GM23338 (cell line): ENCODE results near the gene UNC13A. TPM values are rescaled to one million over a fixed set of nuclear protein-coding genes. Genes with fewer than 3 reads are reported as not detected.

Source experiments
- ATAC-seq: fragments of 200-7000 bp; cut with Tn5 transposase; 3 replicates; pipeline ENCODE4 v1.9.1; 2020
- DNase-seq: peaks from one replicate; pipeline ENCODE4 v3.0.0-alpha.2; 2015; ENCODE audit warnings: low spot score
- H2AFZ ChIP-seq: fragments of 200-600 bp; sonication (generic); 2 replicates; pipeline ENCODE4 v1.8.0; 2016; ENCODE audit warnings: antibody characterized with exemption, mild to moderate bottlenecking, moderate library complexity
- H3F3A ChIP-seq: fragments of 200-600 bp; sonication (generic); replicated peaks from 2 replicates; pipeline ENCODE4 v1.8.0; 2017; ENCODE audit warnings: antibody characterized with exemption, mixed run types, low read depth
- H3K27ac ChIP-seq: fragments of 200-600 bp; sonication (generic); 2 replicates; pipeline ENCODE4 v1.6.1; 2016; ENCODE audit warnings: low read depth
- H3K27me3 ChIP-seq: fragments of 200-600 bp; sonication (generic); 2 replicates; pipeline ENCODE4 v1.8.0; 2016; ENCODE audit warnings: mild to moderate bottlenecking, mixed run types, moderate library complexity; ENCODE audit not compliant: insufficient read depth
- H3K36me3 ChIP-seq: fragments of 200-600 bp; sonication (generic); 2 replicates; pipeline ENCODE4 v1.8.0; 2016; ENCODE audit warnings: mild to moderate bottlenecking; ENCODE audit not compliant: insufficient read depth
- H3K4me1 ChIP-seq: fragments of 200-600 bp; sonication (generic); 2 replicates; pipeline ENCODE4 v1.8.0; 2016; ENCODE audit warnings: mild to moderate bottlenecking, moderate library complexity; ENCODE audit not compliant: insufficient read depth
- H3K4me2 ChIP-seq: fragments of 200-600 bp; sonication (generic); 2 replicates; pipeline ENCODE4 v1.7.1; 2017; ENCODE audit warnings: mixed run types
- H3K4me3 ChIP-seq: fragments of 200-600 bp; sonication (generic); 2 replicates; pipeline ENCODE4 v1.6.1; 2016; ENCODE audit warnings: mixed run types
- H3K79me2 ChIP-seq: fragments of 200-600 bp; sonication (generic); replicated peaks from 2 replicates; pipeline ENCODE4 v1.8.0; 2017; ENCODE audit warnings: mild to moderate bottlenecking; ENCODE audit not compliant: insufficient read depth
- H3K9me2 ChIP-seq: fragments of 200-600 bp; sonication (generic); 2 replicates; pipeline ENCODE4 v1.8.0; 2017; ENCODE audit not compliant: insufficient read depth
- H4K20me1 ChIP-seq: fragments of 200-600 bp; sonication (generic); replicated peaks from 2 replicates; pipeline ENCODE4 v1.8.0; 2017; ENCODE audit warnings: mild to moderate bottlenecking; ENCODE audit not compliant: insufficient read depth
- H3K27ac Mint-ChIP-seq: 2 replicates; pipeline ENCODE4 v1.8.0; 2020; ENCODE audit warnings: inconsistent platforms, mild to moderate bottlenecking, moderate library complexity, mixed read lengths
- H3K27me3 Mint-ChIP-seq: 3 replicates; pipeline ENCODE4 v1.8.0; 2022; ENCODE audit warnings: low read depth, mild to moderate bottlenecking, moderate library complexity, mixed read lengths, inconsistent platforms; ENCODE audit not compliant: insufficient read depth, poor library complexity
- H3K36me3 Mint-ChIP-seq: 3 replicates; pipeline ENCODE4 v1.8.0; 2021; ENCODE audit warnings: low read depth, mild to moderate bottlenecking, inconsistent platforms, moderate library complexity, mixed read lengths
- H3K4me1 Mint-ChIP-seq: 3 replicates; pipeline ENCODE4 v1.8.0; 2020; ENCODE audit warnings: mild to moderate bottlenecking, inconsistent platforms, mixed read lengths
- H3K4me3 Mint-ChIP-seq: 3 replicates; pipeline ENCODE4 v1.8.0; 2021; ENCODE audit warnings: moderate library complexity, mild to moderate bottlenecking, inconsistent platforms, mixed read lengths
- H3K9me3 Mint-ChIP-seq: 3 replicates; pipeline ENCODE4 v1.8.0; 2020; ENCODE audit warnings: moderate library complexity, mild to moderate bottlenecking, inconsistent platforms, mixed read lengths
- EZH2 ChIP-seq: fragments of 200-600 bp; sonication (generic); IDR thresholded peaks from one replicate; pipeline ENCODE4 v1.8.0; 2017; ENCODE audit warnings: antibody characterized with exemption, mild to moderate bottlenecking, low read depth; ENCODE audit not compliant: unreplicated experiment
- EZH2phosphoT487 ChIP-seq: fragments of 200-600 bp; sonication (generic); IDR thresholded peaks from one replicate; pipeline ENCODE4 v1.8.1; 2018; ENCODE audit warnings: antibody characterized with exemption; ENCODE audit not compliant: unreplicated experiment
- JUNB ChIP-seq: IDR thresholded peaks from one replicate; pipeline ENCODE4 v1.6.1; 2016; ENCODE audit warnings: antibody characterized with exemption; ENCODE audit not compliant: unreplicated experiment
- NANOG ChIP-seq: IDR thresholded peaks from 2 replicates; pipeline ENCODE4 v1.6.1; 2016; ENCODE audit warnings: antibody characterized with exemption, borderline replicate concordance
- STAT1 ChIP-seq: IDR thresholded peaks from one replicate; pipeline ENCODE4 v1.6.1; 2016; ENCODE audit warnings: antibody characterized with exemption; ENCODE audit not compliant: unreplicated experiment
- ZNF114 ChIP-seq: fragments of 250-450 bp; sonication (Bioruptor Pico); IDR thresholded peaks from 2 replicates; pipeline ENCODE4 v1.5.0; 2020; ENCODE audit warnings: mild to moderate bottlenecking, moderate library complexity
- ZNF331 ChIP-seq: fragments of 250-450 bp; sonication (Bioruptor Pico); IDR thresholded peaks from 2 replicates; pipeline ENCODE4 v1.5.0; 2020; ENCODE audit warnings: low read depth, mild to moderate bottlenecking, moderate library complexity
- polyA plus RNA-seq: library from polyadenylated mRNA; unstranded; fragments of >200 nt; fragmentation: Nextera tagmentation; extraction: Ambion mirVana; gene quantifications from 2 replicates; pipeline ENCODE4 v1.2.1, GENCODE V29; 2016
- total RNA-seq: library from RNA; depleted of rRNA; stranded (reverse); fragments of >200 nt; shearing (Covaris generic); gene quantifications from 2 replicates; pipeline ENCODE4 v1.2.3, GENCODE V29; 2014
- TF ChIP-seq, protein P1 (sequence below): IDR thresholded peaks from 2 replicates; pipeline ENCODE4 v1.6.1; 2016; ENCODE audit warnings: antibody characterized with exemption
- TF ChIP-seq, protein P2 (sequence below): fragments of 250-450 bp; sonication (Bioruptor Pico); IDR thresholded peaks from 2 replicates; pipeline ENCODE4 v1.5.0; 2020; ENCODE audit warnings: mild to moderate bottlenecking, moderate library complexity

UNC13A gene
- total and polyA plus RNA-seq, 2 experiments from 2014 or later, result 9.5 to 30.4 TPM

DNA sequence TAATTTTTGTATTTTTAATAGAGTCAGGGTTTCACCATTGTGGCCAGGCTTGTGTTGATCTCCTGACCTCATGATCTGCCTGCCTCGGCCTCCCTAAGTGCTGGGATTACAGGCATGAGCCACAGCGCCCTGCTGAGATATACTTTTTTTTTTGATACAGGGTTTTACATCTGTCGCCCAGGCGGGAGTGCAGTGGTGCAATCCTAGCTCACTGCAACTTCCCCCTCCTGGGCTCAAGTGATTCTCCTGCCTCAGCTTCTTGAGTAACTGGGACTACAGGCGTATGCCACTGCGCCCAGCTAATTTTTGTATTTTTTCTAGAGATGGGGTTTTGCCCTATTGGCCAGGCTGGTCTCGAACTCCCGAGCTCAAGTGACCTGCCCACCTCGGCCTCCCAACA is 130.7 kb downstream of the UNC13A start:
- no peaks in the 10 kb centered on the region for H3K9me3 Mint-ChIP-seq
- Histone ChIP-seq H3K4me2 (no peak overlapping the region), H3F3A (peaks cover 13% of the 10 kb centered on the region; the same call in 1 of the 2 replicates), H2AFZ (no peak overlapping the region), H3K4me1 (0 out of 2 replicates have a peak, but pooled peaks cover 3% of the 10 kb centered on the region), H3K27ac (no peak overlapping the region), H3K4me3 (no peak overlapping the region), H3K27me3 (peaks cover 4% of the 10 kb centered on the region; the same call in 1 of the 2 replicates), H3K36me3 (no peaks in the 10 kb centered on the region), H3K9me2 (no peaks in the 10 kb centered on the region), H3K79me2 (no peaks in the 10 kb centered on the region), H4K20me1 (no peaks in the 10 kb centered on the region; the same call in 1 of the 2 replicates)
- peaks cover 8% of the 10 kb centered on the region; the same call in 2 of the 3 replicates for H3K4me1 Mint-ChIP-seq
- TF ChIP-seq, protein P1, sequence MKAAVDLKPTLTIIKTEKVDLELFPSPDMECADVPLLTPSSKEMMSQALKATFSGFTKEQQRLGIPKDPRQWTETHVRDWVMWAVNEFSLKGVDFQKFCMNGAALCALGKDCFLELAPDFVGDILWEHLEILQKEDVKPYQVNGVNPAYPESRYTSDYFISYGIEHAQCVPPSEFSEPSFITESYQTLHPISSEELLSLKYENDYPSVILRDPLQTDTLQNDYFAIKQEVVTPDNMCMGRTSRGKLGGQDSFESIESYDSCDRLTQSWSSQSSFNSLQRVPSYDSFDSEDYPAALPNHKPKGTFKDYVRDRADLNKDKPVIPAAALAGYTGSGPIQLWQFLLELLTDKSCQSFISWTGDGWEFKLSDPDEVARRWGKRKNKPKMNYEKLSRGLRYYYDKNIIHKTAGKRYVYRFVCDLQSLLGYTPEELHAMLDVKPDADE, result no peak
- TF ChIP-seq, protein P2, sequence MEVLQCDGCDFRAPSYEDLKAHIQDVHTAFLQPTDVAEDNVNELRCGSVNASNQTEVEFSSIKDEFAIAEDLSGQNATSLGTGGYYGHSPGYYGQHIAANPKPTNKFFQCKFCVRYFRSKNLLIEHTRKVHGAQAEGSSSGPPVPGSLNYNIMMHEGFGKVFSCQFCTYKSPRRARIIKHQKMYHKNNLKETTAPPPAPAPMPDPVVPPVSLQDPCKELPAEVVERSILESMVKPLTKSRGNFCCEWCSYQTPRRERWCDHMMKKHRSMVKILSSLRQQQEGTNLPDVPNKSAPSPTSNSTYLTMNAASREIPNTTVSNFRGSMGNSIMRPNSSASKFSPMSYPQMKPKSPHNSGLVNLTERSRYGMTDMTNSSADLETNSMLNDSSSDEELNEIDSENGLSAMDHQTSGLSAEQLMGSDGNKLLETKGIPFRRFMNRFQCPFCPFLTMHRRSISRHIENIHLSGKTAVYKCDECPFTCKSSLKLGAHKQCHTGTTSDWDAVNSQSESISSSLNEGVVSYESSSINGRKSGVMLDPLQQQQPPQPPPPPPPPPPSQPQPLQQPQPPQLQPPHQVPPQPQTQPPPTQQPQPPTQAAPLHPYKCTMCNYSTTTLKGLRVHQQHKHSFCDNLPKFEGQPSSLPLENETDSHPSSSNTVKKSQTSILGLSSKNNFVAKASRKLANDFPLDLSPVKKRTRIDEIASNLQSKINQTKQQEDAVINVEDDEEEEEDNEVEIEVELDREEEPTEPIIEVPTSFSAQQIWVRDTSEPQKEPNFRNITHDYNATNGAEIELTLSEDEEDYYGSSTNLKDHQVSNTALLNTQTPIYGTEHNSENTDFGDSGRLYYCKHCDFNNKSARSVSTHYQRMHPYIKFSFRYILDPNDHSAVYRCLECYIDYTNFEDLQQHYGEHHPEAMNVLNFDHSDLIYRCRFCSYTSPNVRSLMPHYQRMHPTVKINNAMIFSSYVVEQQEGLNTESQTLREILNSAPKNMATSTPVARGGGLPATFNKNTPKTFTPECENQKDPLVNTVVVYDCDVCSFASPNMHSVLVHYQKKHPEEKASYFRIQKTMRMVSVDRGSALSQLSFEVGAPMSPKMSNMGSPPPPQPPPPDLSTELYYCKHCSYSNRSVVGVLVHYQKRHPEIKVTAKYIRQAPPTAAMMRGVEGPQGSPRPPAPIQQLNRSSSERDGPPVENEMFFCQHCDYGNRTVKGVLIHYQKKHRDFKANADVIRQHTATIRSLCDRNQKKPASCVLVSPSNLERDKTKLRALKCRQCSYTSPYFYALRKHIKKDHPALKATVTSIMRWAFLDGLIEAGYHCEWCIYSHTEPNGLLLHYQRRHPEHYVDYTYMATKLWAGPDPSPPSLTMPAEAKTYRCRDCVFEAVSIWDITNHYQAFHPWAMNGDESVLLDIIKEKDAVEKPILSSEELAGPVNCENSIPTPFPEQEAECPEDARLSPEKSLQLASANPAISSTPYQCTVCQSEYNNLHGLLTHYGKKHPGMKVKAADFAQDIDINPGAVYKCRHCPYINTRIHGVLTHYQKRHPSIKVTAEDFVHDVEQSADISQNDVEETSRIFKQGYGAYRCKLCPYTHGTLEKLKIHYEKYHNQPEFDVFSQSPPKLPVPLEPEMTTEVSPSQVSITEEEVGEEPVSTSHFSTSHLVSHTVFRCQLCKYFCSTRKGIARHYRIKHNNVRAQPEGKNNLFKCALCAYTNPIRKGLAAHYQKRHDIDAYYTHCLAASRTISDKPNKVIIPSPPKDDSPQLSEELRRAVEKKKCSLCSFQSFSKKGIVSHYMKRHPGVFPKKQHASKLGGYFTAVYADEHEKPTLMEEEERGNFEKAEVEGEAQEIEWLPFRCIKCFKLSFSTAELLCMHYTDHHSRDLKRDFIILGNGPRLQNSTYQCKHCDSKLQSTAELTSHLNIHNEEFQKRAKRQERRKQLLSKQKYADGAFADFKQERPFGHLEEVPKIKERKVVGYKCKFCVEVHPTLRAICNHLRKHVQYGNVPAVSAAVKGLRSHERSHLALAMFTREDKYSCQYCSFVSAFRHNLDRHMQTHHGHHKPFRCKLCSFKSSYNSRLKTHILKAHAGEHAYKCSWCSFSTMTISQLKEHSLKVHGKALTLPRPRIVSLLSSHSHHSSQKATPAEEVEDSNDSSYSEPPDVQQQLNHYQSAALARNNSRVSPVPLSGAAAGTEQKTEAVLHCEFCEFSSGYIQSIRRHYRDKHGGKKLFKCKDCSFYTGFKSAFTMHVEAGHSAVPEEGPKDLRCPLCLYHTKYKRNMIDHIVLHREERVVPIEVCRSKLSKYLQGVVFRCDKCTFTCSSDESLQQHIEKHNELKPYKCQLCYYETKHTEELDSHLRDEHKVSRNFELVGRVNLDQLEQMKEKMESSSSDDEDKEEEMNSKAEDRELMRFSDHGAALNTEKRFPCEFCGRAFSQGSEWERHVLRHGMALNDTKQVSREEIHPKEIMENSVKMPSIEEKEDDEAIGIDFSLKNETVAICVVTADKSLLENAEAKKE (CRISPR knock-in tag), result no peak
- TF ChIP-seq ZNF331 (CRISPR knock-in tag) (no peak), EZH2 (no peak), JUNB (no peak), EZH2phosphoT487 (no peak), STAT1 (no peak), ZNF114 (CRISPR knock-in tag) (no peak), NANOG (no peak)
- DNase-seq (no peak), ATAC-seq (no peak)
- peaks cover 5% of the 10 kb centered on the region for H3K27me3 Mint-ChIP-seq
- no peak overlapping the region for H3K27ac Mint-ChIP-seq
- H3K4me3 Mint-ChIP-seq, result no peak overlapping the region
- peaks cover 18% of the 10 kb centered on the region for H3K36me3 Mint-ChIP-seq
